ENCODE measurements around the gene MYOG.

- TF ChIP-seq PATZ1 (CRISPR knock-in tag; IDR thresholded peaks at IDR 0.05; ENCODE audit: borderline replicate concordance) (no peak), CSDC2 (CRISPR knock-in tag; IDR thresholded peaks at IDR 0.05) (no peak), TOX (CRISPR knock-in tag; IDR thresholded peaks at IDR 0.05; ENCODE audit: borderline replicate concordance) (no peak), TCF4 (CRISPR knock-in tag; IDR thresholded peaks at IDR 0.05; ENCODE audit: borderline replicate concordance) (no peak), ZFP30 (CRISPR knock-in tag; IDR thresholded peaks at IDR 0.05) (no peak), CREB5 (CRISPR knock-in tag; IDR thresholded peaks at IDR 0.05; ENCODE audit: low read depth) (no peak)
These were observed 37.7 kb downstream of the MYOG start for GRCh38 chr1:203048086-203048485.

Measured in SK-N-SH treated with all-trans-retinoic acid at 6 μM for 48 hours (cell line).